ENCODE measurements around the gene OR6J1.

DNA sequence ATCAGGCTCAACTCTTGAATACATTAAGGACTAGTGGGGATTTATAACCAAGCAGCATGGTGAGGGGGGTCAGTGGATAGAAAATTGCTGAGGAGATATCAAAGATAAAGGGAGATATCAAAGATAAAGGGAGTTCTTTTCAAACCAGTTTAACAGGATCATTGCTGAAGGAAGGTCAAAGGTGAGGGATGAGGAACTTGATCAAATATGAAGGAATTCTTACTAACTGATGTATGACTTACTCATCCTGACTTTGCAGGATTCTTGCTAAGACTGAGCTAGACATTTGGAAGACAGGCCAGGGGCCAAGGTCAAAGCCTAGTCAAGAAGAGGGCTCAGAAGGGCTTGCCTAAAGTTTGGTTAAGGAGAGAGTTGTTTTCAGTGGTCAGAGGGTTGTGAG is 41.3 kb downstream of the OR6J1 start:
- TF ChIP-seq ZNF274 (IDR thresholded peaks at IDR 0.05; ENCODE audit: low read depth, low read length) (no peak), SUZ12 (IDR thresholded peaks at IDR 0.05; ENCODE audit: extremely low read depth, insufficient read depth, insufficient read length) (no peak), YY1 (IDR thresholded peaks at IDR 0.05; ENCODE audit: insufficient read depth, insufficient read length) (no peak)
